HUES64 (cell line): ENCODE data around the gene MYO9B.
"Not testable (repeated sequence)": the region's sequence is repeated elsewhere in the genome, so short reads cannot be mapped to it uniquely, and the experiment has no call there.

Experiments
- H3K27ac ChIP-seq: 2 replicates; pipeline ENCODE4 v1.7.0; 2013; ENCODE audit warnings: low read depth, low read length, inconsistent platforms
- H3K27me3 ChIP-seq: 2 replicates; pipeline ENCODE4 v1.6.1; 2013; ENCODE audit warnings: mild to moderate bottlenecking, low read length; ENCODE audit not compliant: insufficient read depth
- H3K36me3 ChIP-seq: 2 replicates; pipeline ENCODE4 v1.6.1; 2013; ENCODE audit warnings: mild to moderate bottlenecking, low read length; ENCODE audit not compliant: insufficient read depth
- H3K4me1 ChIP-seq: 2 replicates; pipeline ENCODE4 v1.6.1; 2013; ENCODE audit warnings: mild to moderate bottlenecking, low read length, moderate library complexity; ENCODE audit not compliant: insufficient read depth
- H3K4me3 ChIP-seq: 2 replicates; pipeline ENCODE4 v1.5.1; 2013; ENCODE audit warnings: mild to moderate bottlenecking, low read length, moderate library complexity
- H3K9ac ChIP-seq: 2 replicates; pipeline ENCODE4 v1.6.1; 2013; ENCODE audit warnings: mild to moderate bottlenecking, low read depth, low read length
- H3K9me3 ChIP-seq: 2 replicates; pipeline ENCODE4 v1.6.1; 2013; ENCODE audit warnings: low read depth, low read length; ENCODE audit not compliant: insufficient read depth
- WGBS: fragments of 150-250, 120-280 bp; methylation state at CpG from one replicate; pipeline ENCODE4 v1.1.7; 2013; ENCODE audit warnings: missing lambda C conversion rate; 5-methylcytosine and 5-hydroxymethylcytosine counted together

Gene MYO9B

GRCh38 chr19:17155251-17155650 lies 79.7 kb downstream of the MYO9B start:
- Histone ChIP-seq H3K9ac (no peak overlapping the region), H3K4me1 (peaks cover 9% of the 10 kb centered on the region; the same call in 1 of the 2 replicates), H3K27ac (no peak overlapping the region), H3K4me3 (no peak overlapping the region), H3K27me3 (no peaks in the 10 kb centered on the region), H3K36me3 (peaks cover 58% of the 10 kb centered on the region), H3K9me3 (no peaks in the 10 kb centered on the region)
- WGBS: 96% methylated on average over 7 of the region's 7 CpGs

- Histone ChIP-seq H3K4me1 (peaks cover 11% of the 10 kb centered on the region; the same call in 1 of the 2 replicates), H3K9ac (no peak overlapping the region), H3K27ac (no peak overlapping the region), H3K27me3 (no peaks in the 10 kb centered on the region), H3K4me3 (no peak overlapping the region), H3K9me3 (no peaks in the 10 kb centered on the region), H3K36me3 (peaks cover 57% of the 10 kb centered on the region)
- 95% methylated on average over 11 of the region's 11 CpGs for WGBS
Measured at GRCh38 chr19:17156296-17156946, 80.8 kb downstream of the MYO9B start.

DNA sequence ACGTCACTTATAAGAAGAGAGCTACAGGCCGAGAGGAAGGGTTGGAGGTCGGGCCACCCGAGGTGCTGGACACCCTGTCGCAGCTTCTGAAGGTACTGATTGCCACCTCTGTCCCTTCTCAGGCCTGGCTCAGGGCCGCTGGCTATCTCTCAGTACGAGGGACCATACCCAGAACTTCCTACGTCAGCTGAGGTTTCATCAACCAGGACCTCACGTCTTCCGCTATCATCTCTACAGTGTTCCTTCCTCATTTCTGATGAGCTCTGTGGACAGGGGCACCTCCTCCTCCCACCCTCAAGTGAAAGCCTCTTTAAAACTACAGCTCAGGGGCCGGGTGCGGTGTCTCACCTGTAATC lies 81.3 kb downstream of the MYO9B start:
- WGBS: 96% methylated on average over 12 of the region's 12 CpGs
- Histone ChIP-seq H3K36me3 (peaks cover 54% of the 10 kb centered on the region), H3K4me1 (peaks cover 11% of the 10 kb centered on the region; the same call in 1 of the 2 replicates), H3K9ac (no peak overlapping the region), H3K4me3 (no peak overlapping the region), H3K27ac (no peak overlapping the region), H3K27me3 (no peaks in the 10 kb centered on the region), H3K9me3 (no peaks in the 10 kb centered on the region)

GRCh38 chr19:17158584-17158983 lies 83.0 kb downstream of the MYO9B start:
- Histone ChIP-seq H3K9me3 (peaks cover 2% of the 10 kb centered on the region), H3K36me3 (peaks cover 57% of the 10 kb centered on the region), H3K4me1 (peaks cover 11% of the 10 kb centered on the region; the same call in 1 of the 2 replicates), H3K4me3 (no peak overlapping the region), H3K27ac (no peak overlapping the region), H3K27me3 (no peaks in the 10 kb centered on the region), H3K9ac (no peak overlapping the region)
- WGBS: 96% methylated on average over 14 of the region's 15 CpGs

- H3K4me3 ChIP-seq: no peak overlapping the region; the same call in 1 of the 2 replicates
- peaks cover 6% of the 10 kb centered on the region for H3K9me3 ChIP-seq
- peak overlapping the region; percentile 77 for H3K27ac ChIP-seq
- H3K27me3 ChIP-seq: no peaks in the 10 kb centered on the region
- peaks cover 11% of the 10 kb centered on the region; the same call in 1 of the 2 replicates for H3K4me1 ChIP-seq
- H3K9ac ChIP-seq: no peak overlapping the region
- 38% methylated on average over 9 of the region's 9 CpGs for WGBS
- peaks cover 56% of the 10 kb centered on the region for H3K36me3 ChIP-seq
Measured at GRCh38 chr19:17159466-17160393, 84.2 kb downstream of the MYO9B start.

DNA sequence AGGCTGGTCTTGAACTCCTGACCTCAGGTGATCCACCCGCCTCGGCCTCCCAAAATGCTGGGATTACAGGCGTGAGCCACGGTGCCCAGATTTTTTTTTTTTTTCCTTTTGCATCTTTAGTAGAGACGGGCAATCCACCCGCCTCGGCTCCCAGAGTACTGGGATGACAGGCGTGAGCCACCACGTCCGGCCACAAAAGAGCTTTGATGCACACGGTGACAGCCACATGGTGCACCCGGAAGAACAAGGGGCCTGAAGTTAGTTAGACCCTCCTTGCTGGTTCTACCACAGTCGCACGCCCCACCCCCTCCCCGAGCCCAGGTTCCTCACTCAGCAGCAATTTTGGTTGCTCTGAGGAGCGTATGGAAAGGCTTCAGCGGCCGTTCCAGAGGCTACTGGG lies 85.3 kb downstream of the MYO9B start:
- H3K9me3 ChIP-seq: peaks cover 6% of the 10 kb centered on the region
- H3K4me3 ChIP-seq: no peak overlapping the region
- H3K36me3 ChIP-seq: peaks cover 57% of the 10 kb centered on the region
- no peak overlapping the region for H3K27ac ChIP-seq
- H3K9ac ChIP-seq: no peak overlapping the region
- WGBS: 88% methylated on average over 18 of the region's 18 CpGs
- peaks cover 11% of the 10 kb centered on the region; the same call in 1 of the 2 replicates for H3K4me1 ChIP-seq
- H3K27me3 ChIP-seq: no peaks in the 10 kb centered on the region

- not testable (repeated sequence) for H3K9me3 ChIP-seq, H3K4me3 ChIP-seq, H3K27me3 ChIP-seq, H3K27ac ChIP-seq, H3K9ac ChIP-seq
- H3K36me3 ChIP-seq: peaks cover 62% of the 10 kb centered on the region
- WGBS: 96% methylated on average over 14 of the region's 14 CpGs
- peaks cover 11% of the 10 kb centered on the region; the same call in 1 of the 2 replicates for H3K4me1 ChIP-seq
Measured at GRCh38 chr19:17162131-17162530, 86.6 kb downstream of the MYO9B start.

DNA sequence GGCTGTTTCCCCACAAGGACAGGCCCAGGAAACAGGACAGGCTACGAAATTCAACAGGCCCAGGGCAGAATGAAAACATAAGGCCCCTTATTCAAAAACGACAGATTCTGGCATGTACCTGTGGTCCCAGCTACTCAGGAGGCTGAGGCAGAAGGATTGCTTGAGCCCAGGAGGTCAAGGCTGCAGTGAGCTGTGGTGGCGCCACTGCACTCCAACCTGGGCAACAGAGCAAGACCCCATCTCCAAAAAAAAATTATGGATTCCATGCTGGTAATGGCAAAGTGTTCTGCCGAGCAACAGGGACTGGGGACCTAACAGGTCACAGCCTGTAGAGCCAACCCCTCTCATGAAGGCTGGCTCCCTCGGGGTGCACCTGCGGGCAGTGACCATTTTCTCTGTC lies 87.0 kb downstream of the MYO9B start:
- no peak overlapping the region for H3K27ac ChIP-seq
- peaks cover 62% of the 10 kb centered on the region for H3K36me3 ChIP-seq
- H3K4me1 ChIP-seq: peaks cover 11% of the 10 kb centered on the region; the same call in 1 of the 2 replicates
- H3K4me3 ChIP-seq: no peak overlapping the region
- H3K27me3 ChIP-seq: no peaks in the 10 kb centered on the region
- WGBS: 94% methylated on average over 6 of the region's 6 CpGs
- no peak overlapping the region for H3K9ac ChIP-seq
- H3K9me3 ChIP-seq: peaks cover 6% of the 10 kb centered on the region

- Histone ChIP-seq H3K9ac (no peak overlapping the region), H3K27ac (no peak overlapping the region), H3K4me1 (peaks cover 11% of the 10 kb centered on the region; the same call in 1 of the 2 replicates), H3K9me3 (peaks cover 6% of the 10 kb centered on the region), H3K27me3 (no peaks in the 10 kb centered on the region), H3K4me3 (no peak overlapping the region), H3K36me3 (peaks cover 68% of the 10 kb centered on the region)
- 97% methylated on average over 4 of the region's 4 CpGs for whole genome bisulfite sequencing
Measured at GRCh38 chr19:17163652-17164051, 88.1 kb downstream of the MYO9B start.

DNA sequence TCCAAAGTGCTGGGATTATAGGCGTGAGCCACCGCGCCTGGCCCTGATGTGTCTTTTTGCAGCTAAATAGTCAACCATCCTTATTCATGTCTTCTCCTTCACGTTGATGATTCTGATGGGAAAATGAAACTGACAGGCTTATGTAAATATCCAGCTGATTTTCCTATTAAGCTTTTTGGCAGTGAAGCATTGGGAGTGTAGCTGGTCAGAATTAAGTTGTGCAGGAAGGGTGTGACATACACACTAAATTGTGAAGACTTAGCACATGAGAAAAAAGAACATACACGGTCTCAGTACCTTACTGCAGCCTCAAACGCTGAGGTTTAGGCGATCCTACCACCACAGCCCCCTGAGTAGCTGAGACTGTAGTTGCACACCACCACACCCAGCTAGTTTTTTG lies 89.1 kb downstream of the MYO9B start:
- Histone ChIP-seq H3K9ac (no peak overlapping the region), H3K27me3 (no peaks in the 10 kb centered on the region), H3K4me1 (peaks cover 6% of the 10 kb centered on the region; the same call in 1 of the 2 replicates), H3K4me3 (no peak overlapping the region), H3K27ac (no peak overlapping the region), H3K9me3 (peaks cover 6% of the 10 kb centered on the region), H3K36me3 (peaks cover 75% of the 10 kb centered on the region)
- 96% methylated on average over 7 of the region's 7 CpGs for WGBS

DNA sequence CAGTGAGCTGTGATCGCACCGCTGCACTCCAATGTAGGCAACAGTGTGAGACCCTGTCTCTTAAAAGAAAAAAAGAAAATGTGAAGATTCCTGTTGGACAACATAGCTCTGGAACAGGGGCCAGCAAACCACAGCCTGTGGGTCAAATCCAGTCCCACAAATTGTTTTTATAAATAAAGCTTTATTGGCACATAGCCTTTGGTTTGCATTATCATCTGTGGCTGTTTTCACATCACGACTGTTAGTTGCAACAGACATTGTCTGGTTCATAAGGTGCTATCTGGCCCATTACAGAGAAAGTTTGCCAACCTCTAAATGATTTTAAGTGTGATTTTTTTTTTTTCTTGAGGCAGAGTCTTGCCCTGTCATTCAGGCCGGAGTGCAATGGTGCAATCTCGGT lies 90.1 kb downstream of the MYO9B start:
- Histone ChIP-seq H3K9ac (no peak overlapping the region), H3K36me3 (peaks cover 85% of the 10 kb centered on the region), H3K4me1 (no peaks in the 10 kb centered on the region), H3K9me3 (peaks cover 6% of the 10 kb centered on the region), H3K4me3 (no peak overlapping the region), H3K27me3 (no peaks in the 10 kb centered on the region), H3K27ac (no peak overlapping the region)
- WGBS: 93% methylated on average over 5 of the region's 5 CpGs
